Stimulated activated naive CD8-positive, alpha-beta T cell treated with anti-CD3 and anti-CD28 coated beads, Interleukin-15, Interleukin-2, amounts not matched to agents 100 ng/mL and 50 ng/mL, for 24 hours (primary cell): ENCODE data around the gene FAF1.
"Not testable (repeated sequence)": the region's sequence is repeated elsewhere in the genome, so short reads cannot be mapped to it uniquely, and the experiment has no call there.

Source experiments
- H3K27ac Mint-ChIP-seq: one replicate; pipeline ENCODE4 v1.8.0; 2021; ENCODE audit warnings: mild to moderate bottlenecking, mixed read lengths
- H3K27me3 Mint-ChIP-seq: one replicate; pipeline ENCODE4 v1.8.0; 2021; ENCODE audit warnings: mixed read lengths
- H3K36me3 Mint-ChIP-seq: one replicate; pipeline ENCODE4 v1.8.0; 2021; ENCODE audit warnings: low read depth, mixed read lengths
- H3K4me1 Mint-ChIP-seq: one replicate; pipeline ENCODE4 v1.8.0; 2021; ENCODE audit warnings: low read depth, mixed read lengths
- H3K4me3 Mint-ChIP-seq: one replicate; pipeline ENCODE4 v1.8.0; 2021; ENCODE audit warnings: mild to moderate bottlenecking, mixed read lengths
- H3K9me3 Mint-ChIP-seq: one replicate; pipeline ENCODE4 v1.8.0; 2021; ENCODE audit warnings: mixed read lengths

Gene FAF1

DNA sequence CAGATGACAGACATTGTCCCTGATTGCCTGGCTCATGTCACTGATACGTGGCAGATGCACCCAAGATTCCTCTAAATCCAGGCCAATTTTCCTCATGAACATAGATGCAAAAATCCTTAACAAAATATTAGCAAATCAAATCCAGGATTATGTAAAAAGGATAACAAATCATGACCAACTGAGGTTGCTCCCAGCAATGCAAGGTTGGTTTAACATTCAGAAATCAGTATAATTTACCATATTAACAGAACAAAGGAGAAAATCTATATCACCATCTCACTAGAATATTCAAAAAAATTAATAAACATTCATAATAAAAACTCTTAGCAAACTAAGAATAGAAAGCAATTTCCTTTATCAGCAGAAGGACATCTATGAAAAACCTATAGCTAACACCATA lies 39.7 kb downstream of the FAF1 start:
- Mint-ChIP-seq H3K27me3 (no peaks in the 10 kb centered on the region), H3K27ac (no peak overlapping the region), H3K9me3 (peaks cover 15% of the 10 kb centered on the region)

DNA sequence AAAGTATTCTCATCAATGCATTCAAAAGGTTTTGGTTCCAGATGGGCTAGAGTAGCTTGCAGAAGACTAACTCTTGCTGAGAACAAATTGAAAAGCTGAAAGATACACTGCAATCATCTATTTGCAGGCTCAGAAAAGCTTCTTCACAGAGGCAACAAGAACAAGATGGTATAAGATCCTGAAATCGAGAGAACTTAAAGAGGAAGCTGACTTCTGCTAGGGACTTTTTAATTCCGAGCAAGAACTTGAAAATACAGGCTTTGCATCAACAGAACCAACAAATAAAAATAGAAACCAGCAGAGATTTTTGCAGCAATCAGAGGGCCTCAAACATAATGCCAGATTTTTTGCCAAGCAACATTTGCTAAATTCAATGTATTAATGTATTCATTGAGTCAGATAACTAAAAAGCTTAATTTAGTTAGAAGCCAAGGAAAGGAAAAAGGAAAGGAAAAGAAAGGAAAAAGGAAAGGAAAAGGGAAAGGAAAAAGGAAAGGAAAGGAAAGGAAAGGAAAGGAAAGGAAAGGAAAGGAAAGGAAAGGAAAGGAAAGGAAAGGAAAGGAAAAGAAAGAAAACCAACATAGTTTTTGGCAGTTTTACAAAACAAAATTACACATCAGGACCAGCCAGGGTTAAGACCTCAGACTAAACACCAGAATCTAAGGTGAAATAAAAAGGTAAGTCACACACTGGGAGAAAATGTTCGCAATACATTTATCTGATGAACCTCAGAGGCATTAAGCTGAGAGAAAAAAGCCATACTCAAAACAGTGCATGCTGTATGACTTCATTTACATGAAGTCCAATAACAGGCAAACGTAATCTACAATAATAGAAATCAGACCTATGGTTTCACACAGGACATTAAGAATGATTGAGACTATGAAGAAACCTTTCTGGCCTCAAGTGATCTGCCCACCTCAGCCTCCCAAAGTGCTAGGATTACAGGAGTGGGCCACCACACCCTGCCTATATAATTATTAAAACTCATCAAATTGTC lies 42.6 kb downstream of the FAF1 start:
- Mint-ChIP-seq H3K27ac (no peak overlapping the region), H3K4me3 (no peak overlapping the region), H3K9me3 (no peaks in the 10 kb centered on the region), H3K36me3 (peaks cover 19% of the 10 kb centered on the region), H3K4me1 (peaks cover 12% of the 10 kb centered on the region), H3K27me3 (no peaks in the 10 kb centered on the region)

More for the DNA sequence above, 39.7 kb downstream of the FAF1 start:
- Mint-ChIP-seq H3K36me3 (peaks cover 42% of the 10 kb centered on the region), H3K4me1 (peaks cover 16% of the 10 kb centered on the region), H3K4me3 (no peak overlapping the region)

DNA sequence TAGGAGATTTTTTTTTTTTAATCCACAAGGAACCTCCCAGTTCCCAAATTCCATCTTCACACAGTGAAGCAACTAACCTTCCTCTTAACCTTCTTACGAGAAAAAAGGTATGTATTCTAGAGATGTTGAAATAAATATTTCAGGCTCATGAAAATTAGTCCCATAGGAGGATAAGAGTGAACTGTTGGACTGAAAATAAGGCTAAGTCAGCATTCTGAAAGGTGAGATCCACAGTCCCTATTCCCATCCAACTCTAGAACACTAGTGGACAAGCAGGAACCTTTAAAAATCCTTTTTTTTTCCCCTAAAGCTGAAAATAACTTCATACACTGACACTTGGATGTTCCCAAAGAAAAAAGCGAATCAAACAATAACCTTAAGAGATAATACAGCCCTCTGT lies 44.4 kb downstream of the FAF1 start:
- H3K27ac Mint-ChIP-seq, result no peak overlapping the region
- H3K9me3 Mint-ChIP-seq, result no peaks in the 10 kb centered on the region
- no peaks in the 10 kb centered on the region for H3K27me3 Mint-ChIP-seq
- peaks cover 12% of the 10 kb centered on the region for H3K4me1 Mint-ChIP-seq
- H3K4me3 Mint-ChIP-seq, result no peak overlapping the region
- H3K36me3 Mint-ChIP-seq, result peaks cover 10% of the 10 kb centered on the region

DNA sequence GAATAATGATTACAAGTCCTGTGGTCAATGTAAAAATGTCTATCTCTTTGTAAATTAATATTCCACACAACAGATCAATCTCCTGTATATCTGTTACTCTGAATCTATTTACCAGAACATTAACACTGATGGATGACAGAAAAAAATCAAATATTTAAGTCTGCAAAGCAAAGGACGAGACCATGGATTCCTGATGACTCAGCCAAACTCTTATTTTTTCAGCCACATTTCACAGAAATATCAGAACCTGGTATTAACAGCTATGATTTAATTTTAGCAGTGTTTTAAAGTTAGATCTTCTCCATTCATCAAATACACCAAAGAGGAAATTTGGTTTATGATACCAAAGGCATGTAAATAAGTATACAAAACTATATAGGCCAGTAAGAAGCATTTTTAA lies 46.1 kb downstream of the FAF1 start:
- no peaks in the 10 kb centered on the region for H3K9me3 Mint-ChIP-seq
- peaks cover 12% of the 10 kb centered on the region for H3K4me1 Mint-ChIP-seq
- H3K36me3 Mint-ChIP-seq, result peaks cover 9% of the 10 kb centered on the region

DNA sequence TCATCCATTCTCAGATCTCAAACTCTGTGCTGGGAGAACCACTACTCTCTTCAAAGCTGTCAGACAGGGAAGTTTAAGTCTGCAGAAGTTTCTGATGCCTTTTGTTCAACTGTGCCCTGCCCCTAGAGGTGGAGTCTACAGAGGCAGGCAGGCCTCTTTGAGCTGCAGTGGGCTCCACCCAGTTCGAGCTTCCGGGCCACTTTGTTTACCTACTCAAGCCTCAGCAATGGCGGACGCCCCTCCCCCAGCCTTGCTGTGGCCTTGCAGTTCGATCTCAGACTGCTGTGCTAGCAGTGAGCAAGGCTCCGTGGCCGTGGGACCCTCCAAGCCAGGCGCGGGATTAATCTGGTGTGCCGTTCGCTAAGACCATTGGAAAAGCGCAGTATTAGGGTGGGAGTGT lies 49.7 kb downstream of the FAF1 start:
- H3K27ac Mint-ChIP-seq, H3K4me3 Mint-ChIP-seq, H3K27me3 Mint-ChIP-seq, H3K9me3 Mint-ChIP-seq, H3K4me1 Mint-ChIP-seq: not testable (repeated sequence)
- H3K36me3 Mint-ChIP-seq, result peaks cover 22% of the 10 kb centered on the region

More for the DNA sequence above, 46.1 kb downstream of the FAF1 start:
- Mint-ChIP-seq H3K27ac (no peak overlapping the region), H3K27me3 (no peaks in the 10 kb centered on the region), H3K4me3 (no peak overlapping the region)

DNA sequence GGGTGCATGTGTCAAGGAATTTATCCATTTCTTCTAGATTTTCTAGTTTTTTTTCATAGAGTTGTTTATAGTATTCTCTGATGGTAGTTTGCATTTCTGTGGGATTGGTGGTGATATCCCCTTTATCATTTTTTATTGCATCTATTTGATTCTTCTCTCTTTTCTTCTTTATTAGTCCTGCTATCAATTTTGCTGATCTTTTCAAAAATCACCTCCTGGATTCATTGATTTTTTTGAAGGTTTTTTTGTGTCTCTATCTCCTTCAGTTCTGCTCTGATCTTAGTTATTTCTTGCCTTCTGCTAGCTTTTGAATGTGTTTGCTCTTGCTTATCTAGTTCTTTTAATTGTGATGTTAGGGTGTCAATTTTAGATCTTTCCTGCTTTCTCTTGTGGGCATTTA lies 52.5 kb downstream of the FAF1 start:
- not testable (repeated sequence) for H3K4me1 Mint-ChIP-seq, H3K9me3 Mint-ChIP-seq, H3K27me3 Mint-ChIP-seq, H3K4me3 Mint-ChIP-seq, H3K27ac Mint-ChIP-seq
- H3K36me3 Mint-ChIP-seq, result peaks cover 22% of the 10 kb centered on the region

DNA sequence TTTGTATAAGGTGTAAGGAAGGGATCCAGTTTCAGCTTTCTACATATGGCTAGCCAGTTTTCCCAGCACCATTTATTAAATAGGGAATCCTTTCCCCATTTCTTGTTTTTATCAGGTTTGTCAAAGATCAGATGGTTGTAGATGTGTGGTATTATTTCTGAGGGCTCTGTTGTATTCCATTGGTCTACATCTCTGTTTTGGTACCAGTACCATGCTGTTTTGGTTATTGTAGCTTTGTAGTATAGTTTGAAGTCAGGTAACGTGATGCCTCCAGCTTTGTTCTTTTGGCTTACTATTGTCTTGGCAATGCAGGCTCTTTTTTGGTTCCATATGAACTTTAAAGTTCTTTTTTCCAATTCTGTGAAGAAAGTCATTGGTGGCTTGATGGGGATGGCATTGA lies 54.0 kb downstream of the FAF1 start:
- H3K4me1 Mint-ChIP-seq, H3K9me3 Mint-ChIP-seq, H3K27ac Mint-ChIP-seq, H3K27me3 Mint-ChIP-seq, H3K4me3 Mint-ChIP-seq: not testable (repeated sequence)
- H3K36me3 Mint-ChIP-seq, result peaks cover 22% of the 10 kb centered on the region

DNA sequence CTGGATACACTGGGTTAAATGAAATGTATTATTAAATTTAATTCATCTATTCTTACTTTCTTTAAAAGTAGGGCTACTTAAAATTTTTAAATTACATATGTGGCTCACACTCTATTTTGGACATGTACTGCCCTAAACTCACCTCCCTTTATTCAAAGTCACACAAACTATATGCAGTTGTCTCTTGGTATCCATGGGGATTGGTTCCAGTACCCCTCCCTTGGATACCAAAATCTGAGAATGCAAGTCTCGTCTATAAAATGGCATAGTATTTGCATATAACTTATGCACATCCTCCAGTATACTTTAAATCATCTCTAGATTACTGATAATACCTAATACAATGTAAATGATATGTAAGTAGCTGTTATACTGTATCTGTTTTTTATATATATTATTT lies 57.6 kb downstream of the FAF1 start:
- Mint-ChIP-seq H3K4me1 (no peaks in the 10 kb centered on the region), H3K27me3 (no peaks in the 10 kb centered on the region), H3K4me3 (no peak overlapping the region), H3K27ac (no peak overlapping the region), H3K9me3 (peaks cover 6% of the 10 kb centered on the region), H3K36me3 (no peaks in the 10 kb centered on the region)

DNA sequence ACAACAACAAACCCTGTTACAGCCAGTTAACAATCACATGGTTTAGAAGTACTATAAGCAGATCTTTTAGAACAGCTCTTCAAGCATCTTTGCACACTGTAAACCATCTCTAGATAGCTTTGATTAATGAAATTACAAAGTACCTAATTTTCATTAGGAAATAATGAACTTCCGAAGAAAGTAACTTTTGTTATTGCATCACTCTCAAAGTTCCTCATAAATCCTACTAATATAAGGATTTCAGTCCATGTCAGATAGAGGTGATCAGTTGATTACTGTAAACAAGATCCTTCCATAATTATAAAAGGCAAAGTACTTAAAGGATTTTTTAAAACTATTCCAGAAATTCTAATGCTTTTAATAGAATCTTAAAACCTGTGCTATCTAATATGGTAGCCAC lies 58.2 kb downstream of the FAF1 start:
- H3K4me1 Mint-ChIP-seq, result no peaks in the 10 kb centered on the region
- H3K9me3 Mint-ChIP-seq, result peaks cover 5% of the 10 kb centered on the region
- no peaks in the 10 kb centered on the region for H3K36me3 Mint-ChIP-seq
- no peak overlapping the region for H3K4me3 Mint-ChIP-seq
- H3K27ac Mint-ChIP-seq, result no peak overlapping the region
- H3K27me3 Mint-ChIP-seq, result no peaks in the 10 kb centered on the region

DNA sequence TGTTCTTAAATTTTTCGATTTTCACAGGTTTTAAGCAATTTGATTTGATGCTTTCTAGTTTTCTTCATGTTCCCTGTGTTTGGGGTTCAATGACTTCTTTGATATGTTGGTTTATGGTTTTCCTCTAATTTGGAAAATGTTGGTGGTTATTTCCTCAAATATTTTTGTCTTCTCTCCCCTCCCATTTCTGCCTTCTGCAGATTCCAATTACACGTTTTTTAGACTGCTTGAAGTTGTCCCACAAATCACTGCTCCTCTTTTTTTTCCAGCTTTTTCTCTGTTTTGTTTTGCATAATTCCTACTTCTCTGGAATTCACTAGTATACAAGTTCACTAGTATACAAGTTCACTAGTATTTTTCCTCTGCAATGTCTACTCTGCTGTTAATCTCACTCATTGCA lies 61.3 kb downstream of the FAF1 start:
- Mint-ChIP-seq H3K4me3 (no peak overlapping the region), H3K27ac (no peak overlapping the region), H3K36me3 (peaks cover 11% of the 10 kb centered on the region), H3K27me3 (no peaks in the 10 kb centered on the region), H3K9me3 (no peaks in the 10 kb centered on the region), H3K4me1 (peaks cover 18% of the 10 kb centered on the region)

DNA sequence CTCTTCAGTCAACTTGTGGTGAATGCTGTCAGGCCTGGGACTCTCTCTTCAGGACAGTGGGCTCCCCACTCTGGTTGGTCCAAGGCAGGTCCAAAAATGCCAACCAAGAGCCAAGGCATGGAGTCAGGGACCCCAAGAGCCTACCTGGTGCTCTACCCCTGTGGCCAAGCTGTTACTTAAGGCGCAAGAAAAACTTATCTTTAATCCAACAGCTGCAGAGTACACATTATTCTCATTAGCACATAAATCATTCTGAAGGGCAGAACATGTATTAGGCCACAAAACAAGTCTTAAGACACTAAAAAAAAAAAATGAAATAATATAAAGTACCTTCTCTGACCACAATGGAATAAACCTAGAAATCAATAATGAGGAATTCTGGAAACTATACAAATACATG lies 65.7 kb downstream of the FAF1 start:
- H3K27ac Mint-ChIP-seq, result no peak overlapping the region
- H3K4me3 Mint-ChIP-seq, result no peak overlapping the region

DNA sequence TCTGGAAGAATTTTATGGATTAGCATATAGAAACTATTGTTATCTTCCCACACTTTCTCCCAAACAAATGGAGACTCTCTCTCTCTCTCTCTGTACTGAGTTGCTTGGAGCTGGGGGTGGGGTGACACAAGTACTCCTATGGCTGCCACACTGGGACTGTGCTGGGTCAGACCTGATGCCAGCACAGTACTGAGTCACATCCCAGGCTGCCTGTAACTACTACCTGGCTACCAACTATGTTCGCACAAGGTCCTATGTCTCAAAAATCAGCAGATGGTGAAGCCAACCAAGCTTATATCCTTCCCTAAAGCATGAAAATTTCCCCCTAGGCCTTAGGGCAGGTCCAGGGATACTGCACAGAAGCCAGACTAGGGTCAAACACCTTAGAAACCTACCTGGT lies 66.6 kb downstream of the FAF1 start:
- Mint-ChIP-seq H3K4me1 (peaks cover 18% of the 10 kb centered on the region), H3K4me3 (no peak overlapping the region), H3K36me3 (peaks cover 26% of the 10 kb centered on the region), H3K9me3 (peaks cover 18% of the 10 kb centered on the region), H3K27me3 (no peaks in the 10 kb centered on the region), H3K27ac (no peak overlapping the region)

More for the DNA sequence above, 65.7 kb downstream of the FAF1 start:
- H3K27me3 Mint-ChIP-seq, result no peaks in the 10 kb centered on the region
- H3K36me3 Mint-ChIP-seq, result peaks cover 26% of the 10 kb centered on the region
- H3K4me1 Mint-ChIP-seq, result peaks cover 18% of the 10 kb centered on the region
- peaks cover 18% of the 10 kb centered on the region for H3K9me3 Mint-ChIP-seq

DNA sequence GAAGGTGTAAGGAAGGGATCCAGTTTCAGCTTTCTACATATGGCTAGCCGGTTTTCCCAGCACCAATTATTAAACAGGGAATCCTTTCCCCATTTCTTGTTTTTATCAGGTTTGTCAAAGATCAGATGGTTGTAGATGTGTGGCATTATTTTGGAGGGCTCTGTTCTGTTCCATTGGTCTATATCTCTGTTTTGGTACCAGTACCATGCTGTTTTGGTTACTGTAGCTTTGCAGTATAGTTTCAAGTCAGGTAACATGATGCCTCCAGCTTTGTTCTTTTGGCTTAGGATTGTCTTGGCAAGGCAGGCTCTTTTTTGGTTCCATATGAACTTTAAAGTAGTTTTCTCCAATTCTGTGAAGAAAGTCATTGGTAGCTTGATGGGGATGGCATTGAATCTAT lies 72.5 kb downstream of the FAF1 start:
- not testable (repeated sequence) for H3K27me3 Mint-ChIP-seq, H3K27ac Mint-ChIP-seq, H3K4me3 Mint-ChIP-seq, H3K36me3 Mint-ChIP-seq, H3K4me1 Mint-ChIP-seq
- H3K9me3 Mint-ChIP-seq, result peaks cover 23% of the 10 kb centered on the region

DNA sequence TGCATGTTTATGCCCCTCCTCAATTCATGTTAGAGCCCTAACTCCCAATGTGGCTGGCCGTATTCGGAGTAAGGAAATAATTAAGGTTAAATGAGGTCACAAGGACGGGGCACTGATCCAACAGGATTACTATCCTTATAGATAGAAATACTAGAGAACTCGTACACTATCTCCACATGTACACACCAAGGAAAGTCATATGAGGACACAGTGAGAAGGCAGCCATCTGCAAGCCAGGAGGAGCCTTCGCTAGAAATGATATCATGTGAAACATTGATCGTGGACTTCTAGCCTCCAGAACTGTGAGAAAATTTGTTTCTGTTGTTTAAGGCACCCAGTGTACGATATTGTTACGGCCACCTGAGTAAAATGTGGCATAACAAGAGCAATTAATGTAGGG lies 79.7 kb downstream of the FAF1 start:
- H3K27me3 Mint-ChIP-seq, result no peaks in the 10 kb centered on the region
- H3K9me3 Mint-ChIP-seq, result peaks cover 7% of the 10 kb centered on the region
- H3K4me3 Mint-ChIP-seq, result no peak overlapping the region
- no peak overlapping the region for H3K27ac Mint-ChIP-seq
- H3K4me1 Mint-ChIP-seq, result peaks cover 7% of the 10 kb centered on the region
- H3K36me3 Mint-ChIP-seq, result peaks cover 3% of the 10 kb centered on the region

DNA sequence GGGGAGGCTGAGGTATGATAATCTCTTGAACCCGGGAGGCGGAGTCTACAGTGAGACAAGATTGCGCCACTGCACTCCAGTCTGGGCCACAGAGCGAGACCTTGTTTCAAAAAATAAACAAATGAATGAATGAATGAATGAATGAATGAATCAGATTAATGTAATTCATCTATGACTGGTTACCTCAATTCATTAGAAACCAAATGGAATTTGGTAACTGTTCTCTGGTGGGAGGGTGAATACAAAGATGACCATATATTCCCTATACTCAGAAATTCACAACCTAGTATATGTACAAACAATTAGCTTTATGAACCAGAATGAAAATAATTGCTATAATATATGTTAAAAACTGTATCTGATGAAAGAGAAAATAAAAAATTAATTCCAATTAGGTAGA lies 80.9 kb downstream of the FAF1 start:
- peaks cover 3% of the 10 kb centered on the region for H3K36me3 Mint-ChIP-seq
- no peaks in the 10 kb centered on the region for H3K9me3 Mint-ChIP-seq
- H3K4me3 Mint-ChIP-seq, result no peak overlapping the region
- no peak overlapping the region for H3K27ac Mint-ChIP-seq
- peaks cover 7% of the 10 kb centered on the region for H3K4me1 Mint-ChIP-seq
- H3K27me3 Mint-ChIP-seq, result no peaks in the 10 kb centered on the region

DNA sequence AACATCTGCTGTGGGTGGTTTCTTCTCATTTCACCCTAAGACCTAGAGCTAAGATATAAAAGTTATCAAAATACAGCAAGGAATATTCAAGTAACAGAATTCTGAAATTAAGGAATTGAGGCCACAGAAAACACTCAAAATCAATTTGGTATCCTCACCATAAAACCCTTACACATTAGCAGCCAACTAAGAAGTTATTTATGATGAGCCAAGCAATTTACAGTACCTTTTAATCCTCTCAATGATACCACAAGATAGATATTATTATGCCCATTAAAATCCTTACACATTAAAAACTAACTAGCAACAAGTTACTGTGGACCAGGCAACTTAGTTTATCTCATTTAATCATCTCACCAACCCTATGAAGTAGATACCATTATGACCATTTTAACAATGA lies 81.6 kb downstream of the FAF1 start:
- H3K27me3 Mint-ChIP-seq, result no peaks in the 10 kb centered on the region
- no peaks in the 10 kb centered on the region for H3K9me3 Mint-ChIP-seq
- peaks cover 7% of the 10 kb centered on the region for H3K4me1 Mint-ChIP-seq
- peaks cover 3% of the 10 kb centered on the region for H3K36me3 Mint-ChIP-seq
- no peak overlapping the region for H3K4me3 Mint-ChIP-seq
- no peak overlapping the region for H3K27ac Mint-ChIP-seq
